Caco-2 (cell line): ENCODE results near the gene OR52E1. TPM values are rescaled to one million over a fixed set of nuclear protein-coding genes. Genes with fewer than 3 reads are reported as not detected.

Experiments used
- BruUV-seq: library from RNA; stranded (reverse); fragments of 400-500 nt; replicated peaks from 2 replicates; lab custom pipeline; 2021; lab: Mats Ljungman, UMichigan
- CTCF ChIA-PET: fragments of 300-600 bp; sonication (Branson Sonifier 250); formaldehyde crosslinking; loops from one replicate; lab custom pipeline; 2022; ENCODE audit warnings: antibody characterized with exemption; lab: Charles Lee
- POLR2A ChIA-PET: fragments of 300-600 bp; sonication (Branson Sonifier 250); formaldehyde crosslinking; loops from one replicate; lab custom pipeline; 2022; ENCODE audit warnings: antibody characterized with exemption; lab: Charles Lee
- DNase-seq, 2 experiments: peaks; one replicate each; pipeline versions ENCODE4 v3.0.0 to v3.0.0-alpha.2; 2020 to 2022
- H3K27me3 ChIP-seq: replicated peaks from 2 replicates; pipeline ENCODE4 v1.6.0; 2011; ENCODE audit warnings: low read length; ENCODE audit not compliant: control insufficient read depth, insufficient read depth
- H3K36me3 ChIP-seq: 2 replicates; pipeline ENCODE4 v1.5.1; 2011; ENCODE audit warnings: low read length; ENCODE audit not compliant: control insufficient read depth, insufficient read depth
- H3K4me1 ChIP-seq: fragments of 250-450 bp; sonication (Bioruptor Pico); 2 replicates; pipeline ENCODE4 v1.5.1; 2020; ENCODE audit warnings: mild to moderate bottlenecking
- H3K4me3 ChIP-seq: 2 replicates; pipeline ENCODE4 v1.5.1; 2011; ENCODE audit warnings: low read depth, mild to moderate bottlenecking, control low read depth, low read length
- H3K9me3 ChIP-seq: fragments of 250-450 bp; sonication (Bioruptor Pico); 2 replicates; pipeline ENCODE4 v1.5.1; 2020; ENCODE audit warnings: mild to moderate bottlenecking, moderate library complexity
- H3K27ac Mint-ChIP-seq: one replicate; pipeline ENCODE4 v1.8.0; 2022; ENCODE audit warnings: mixed read lengths; ENCODE audit not compliant: unreplicated experiment
- H3K27me3 Mint-ChIP-seq: one replicate; pipeline ENCODE4 v1.8.0; 2022; ENCODE audit warnings: mixed read lengths; ENCODE audit not compliant: insufficient read depth, unreplicated experiment
- H3K36me3 Mint-ChIP-seq: one replicate; pipeline ENCODE4 v1.8.0; 2022; ENCODE audit warnings: mild to moderate bottlenecking, mixed read lengths; ENCODE audit not compliant: insufficient read depth, unreplicated experiment
- H3K4me1 Mint-ChIP-seq: one replicate; pipeline ENCODE4 v1.8.0; 2022; ENCODE audit warnings: low read depth, mixed read lengths; ENCODE audit not compliant: unreplicated experiment
- H3K4me3 Mint-ChIP-seq: one replicate; pipeline ENCODE4 v1.8.0; 2022; ENCODE audit warnings: mild to moderate bottlenecking, moderate library complexity, mixed read lengths; ENCODE audit not compliant: unreplicated experiment
- H3K9me3 Mint-ChIP-seq: one replicate; pipeline ENCODE4 v1.8.0; 2022; ENCODE audit warnings: mixed read lengths; ENCODE audit not compliant: unreplicated experiment
- CTCF ChIP-seq, 2 experiments: fragments of 200-600 bp in 1 of 2; IDR thresholded peaks; 1 replicate in 1 of 2; 2 replicates in 1 of 2; pipeline versions ENCODE4 v1.5.1 to v1.8.0; 2011 to 2022; ENCODE audit warnings: antibody characterized with exemption in 1 of 2, control low read depth in 1 of 2, inconsistent platforms in 1 of 2, low read depth in 1 of 2, low read length in 1 of 2, mild to moderate bottlenecking in 1 of 2, moderate library complexity in 1 of 2; ENCODE audit not compliant: insufficient read depth in 1 of 2, severe bottlenecking in 1 of 2, unreplicated experiment in 1 of 2
- intact Hi-C: fragments of 100-400 bp; cut with micrococcal nuclease; formaldehyde crosslinking; loops from one replicate; pipeline ENCODE4 v1.10.0; 2022; ENCODE audit not compliant: unreplicated experiment
- total RNA-seq: library from RNA; stranded (reverse); gene quantifications from 2 replicates; pipeline ENCODE4 v1.2.3, GENCODE V29; 2022

Gene OR52E1
- total RNA-seq, 1 experiment from 2014 or later = not detected

- ChIA-PET CTCF (no interaction called here), POLR2A (no interaction called here)
- H3K27me3 Mint-ChIP-seq = peaks cover 11% of the 10 kb centered on the region
- no TSS peak for BruUV-seq
- no peak overlapping the region for H3K27ac Mint-ChIP-seq
- H3K4me1 Mint-ChIP-seq = no peaks in the 10 kb centered on the region
- H3K27me3 ChIP-seq = no peaks in the 10 kb centered on the region
- H3K36me3 Mint-ChIP-seq = no peaks in the 10 kb centered on the region
- H3K36me3 ChIP-seq = no peaks in the 10 kb centered on the region
- DNase-seq = no peak
- no peaks in the 10 kb centered on the region for H3K9me3 ChIP-seq
- H3K4me3 ChIP-seq = no peak overlapping the region
- H3K9me3 Mint-ChIP-seq = peaks cover 5% of the 10 kb centered on the region
- TF ChIP-seq CTCF (IDR thresholded peaks at IDR 0.05; ENCODE audit: insufficient read depth in 1 of 2, low read depth in 1 of 2, low read length in 1 of 2, severe bottlenecking in 1 of 2, unreplicated experiment in 1 of 2) = no peak
- intact Hi-C loops = no loop called here
- H3K4me1 ChIP-seq = no peaks in the 10 kb centered on the region
- H3K4me3 Mint-ChIP-seq = no peak overlapping the region
These were observed 33.7 kb downstream of the OR52E1 start for GRCh38 chr11:5103066-5103465.

GRCh38 chr11:5107285-5107684 is 37.9 kb downstream of the OR52E1 start:
- no peak for TF ChIP-seq CTCF (IDR thresholded peaks at IDR 0.05; ENCODE audit: insufficient read depth in 1 of 2, low read depth in 1 of 2, low read length in 1 of 2, severe bottlenecking in 1 of 2, unreplicated experiment in 1 of 2)
- Mint-ChIP-seq H3K36me3 (no peaks in the 10 kb centered on the region), H3K4me3 (no peak overlapping the region), H3K27me3 (peaks cover 8% of the 10 kb centered on the region), H3K9me3 (peaks cover 5% of the 10 kb centered on the region), H3K4me1 (no peaks in the 10 kb centered on the region), H3K27ac (no peak overlapping the region)
- no TSS peak for BruUV-seq
- DNase-seq = no peak
- no peak overlapping the region for H3K4me3 ChIP-seq
- CTCF ChIA-PET = no interaction called here
- H3K9me3 ChIP-seq = no peaks in the 10 kb centered on the region
- no peaks in the 10 kb centered on the region for H3K36me3 ChIP-seq
- intact Hi-C loops = no loop called here
- H3K4me1 ChIP-seq = no peaks in the 10 kb centered on the region
- H3K27me3 ChIP-seq = no peaks in the 10 kb centered on the region
- POLR2A ChIA-PET = no interaction called here

- H3K36me3 ChIP-seq = no peaks in the 10 kb centered on the region
- POLR2A ChIA-PET = no interaction called here
- no peak overlapping the region for H3K4me3 Mint-ChIP-seq
- no peaks in the 10 kb centered on the region for H3K9me3 Mint-ChIP-seq
- H3K9me3 ChIP-seq = 0 out of 2 replicates have a peak, but pooled peaks cover 2% of the 10 kb centered on the region
- no peaks in the 10 kb centered on the region for H3K4me1 Mint-ChIP-seq
- DNase-seq = no peak
- CTCF ChIA-PET = no interaction called here
- no peaks in the 10 kb centered on the region for H3K4me1 ChIP-seq
- intact Hi-C loops = no loop called here
- no peaks in the 10 kb centered on the region for H3K36me3 Mint-ChIP-seq
- no peak overlapping the region for H3K4me3 ChIP-seq
- H3K27ac Mint-ChIP-seq = no peak overlapping the region
- no peak for TF ChIP-seq CTCF (IDR thresholded peaks at IDR 0.05; ENCODE audit: insufficient read depth in 1 of 2, low read depth in 1 of 2, low read length in 1 of 2, severe bottlenecking in 1 of 2, unreplicated experiment in 1 of 2)
- H3K27me3 ChIP-seq = no peaks in the 10 kb centered on the region
- H3K27me3 Mint-ChIP-seq = no peaks in the 10 kb centered on the region
- BruUV-seq = no TSS peak
These were observed 46.0 kb downstream of the OR52E1 start for GRCh38 chr11:5115339-5115738.
